Spleen (tissue), 7 donors: ENCODE data around the gene TMEM126A.

Experiments used
- CTCF ChIP-seq, 11 experiments: fragments of 200-600 bp in 7 of 11; fragments of 450-650 bp in 4 of 11; sonication (generic) in 4 of 11; IDR thresholded peaks in 8 of 11; conservative IDR thresholded peaks in 3 of 11; 1 replicate in 7 of 11; 2 replicates in 4 of 11; pipeline versions ENCODE4 v1.4.0 to v1.8.0; 2016 to 2021; ENCODE audit warnings: antibody characterized with exemption in 11 of 11, inconsistent platforms in 4 of 11, mild to moderate bottlenecking in 1 of 11
- POLR2A ChIP-seq, 3 donors: fragments of 450-650 bp; IDR thresholded peaks; one replicate each; pipeline ENCODE4 v1.5.1; 2017; ENCODE audit warnings: antibody characterized with exemption in 3 of 3, mild to moderate bottlenecking in 1 of 3
- POLR2AphosphoS5 ChIP-seq, 3 donors: sonication (generic); formaldehyde crosslinking; IDR thresholded peaks; one replicate each; pipeline ENCODE4 v1.5.1; 2017; ENCODE audit warnings: antibody characterized with exemption in 3 of 3
- donor health status: DM: no; HTN: no; CAD: no; lungs with moderate emphysema.
- donor health status: DM: no; HTN: no; CAD: no.
- donor health status: DM: no; HTN: no; CAD: no.

GRCh38 chr11:85599083-85599482 is 48.7 kb upstream of the TMEM126A start:
- TF ChIP-seq POLR2A (IDR thresholded peaks at IDR 0.05), result no peak
- no peak for TF ChIP-seq CTCF (IDR thresholded peaks at IDR 0.05 in 8 of 11, conservative IDR thresholded peaks at IDR 0.05 in 3 of 11)
- no peak for TF ChIP-seq POLR2AphosphoS5 (IDR thresholded peaks at IDR 0.05)
